ENCODE results near the gene TFPT. TPM values are rescaled to one million over a fixed set of nuclear protein-coding genes. Genes with fewer than 3 reads are reported as not detected.

TFPT gene
- total and polyA plus RNA-seq, 2 of the 13 experiments (the other 11 are each of a cell fraction or from before 2014, with no cell fraction given): 8.4 to 10.7 TPM

- peak; percentile 77; the same call in 1 of the 2 replicates for TF ChIP-seq GABPB1 (CRISPR knock-in tag; IDR thresholded peaks at IDR 0.05)
- TF ChIP-seq ZFP36L1 (CRISPR knock-in tag; IDR thresholded peaks at IDR 0.05): no peak
- TF ChIP-seq ZNF3 (CRISPR knock-in tag; IDR thresholded peaks at IDR 0.05): no peak
- no peak for TF ChIP-seq E2F2 (CRISPR knock-in tag; IDR thresholded peaks at IDR 0.05; ENCODE audit: borderline replicate concordance)
- peak; percentile 25; the same call in 1 of the 2 replicates for TF ChIP-seq KDM2A (CRISPR knock-in tag; IDR thresholded peaks at IDR 0.05; ENCODE audit: borderline replicate concordance, low read depth)
- TF ChIP-seq ZNF326 (CRISPR knock-in tag; IDR thresholded peaks at IDR 0.05; ENCODE audit: borderline replicate concordance): no peak
- TF ChIP-seq TOPORS (CRISPR knock-in tag; IDR thresholded peaks at IDR 0.05): no peak
- TF ChIP-seq HOXD1 (CRISPR knock-in tag; IDR thresholded peaks at IDR 0.05): no peak
- no peak for TF ChIP-seq ZNF672 (CRISPR knock-in tag; IDR thresholded peaks at IDR 0.05)
- TF ChIP-seq ZNF160 (CRISPR knock-in tag; IDR thresholded peaks at IDR 0.05): no peak
- no peak for TF ChIP-seq PHF5A (CRISPR knock-in tag; IDR thresholded peaks at IDR 0.05; ENCODE audit: low read depth, unreplicated experiment)
- no peak for TF ChIP-seq NFE2L1 (CRISPR knock-in tag; IDR thresholded peaks at IDR 0.05; ENCODE audit: borderline replicate concordance)
- 0 out of 2 replicates have a peak, but pooled peaks have one; percentile 34 for TF ChIP-seq ZBTB38 (CRISPR knock-in tag; IDR thresholded peaks at IDR 0.05)
- TF ChIP-seq REST (IDR thresholded peaks at IDR 0.05; ENCODE audit: borderline replicate concordance in 1 of 2, low read depth in 1 of 2, low read length in 2 of 2): peak in 1 of 2 experiments; percentile 30; a peak in 1 of 4 replicates
- no peak for TF ChIP-seq ZFP36L2 (CRISPR knock-in tag; IDR thresholded peaks at IDR 0.05)
- TF ChIP-seq GATA4 (IDR thresholded peaks at IDR 0.05; ENCODE audit: borderline replicate concordance, low read depth): peak; percentile 65; the same call in 1 of the 2 replicates
- no peak for TF ChIP-seq MAF1 (CRISPR knock-in tag; IDR thresholded peaks at IDR 0.05; ENCODE audit: borderline replicate concordance)
- no peak for TF ChIP-seq ATM (IDR thresholded peaks at IDR 0.05; ENCODE audit: borderline replicate concordance)
- TF ChIP-seq ZNF660 (CRISPR knock-in tag; IDR thresholded peaks at IDR 0.05; ENCODE audit: borderline replicate concordance, low read depth): no peak
These were observed 21.6 kb upstream of the TFPT start (continued) for GRCh38 chr19:54136864-54137698.
